ENCODE measurements around the gene GTF2H2C_2.
"Not testable (repeated sequence)": the region's sequence is repeated elsewhere in the genome, so short reads cannot be mapped to it uniquely, and the experiment has no call there.

Gene GTF2H2C_2

GRCh38 chr5:70415117-70415516 is at the start of gene GTF2H2C_2:
Gene GTF2H2C_2 (plus strand): TSS chr5:70415368.
- DNase-seq (ENCODE audit: low spot score) = not testable (repeated sequence)

GRCh38 chr5:70400984-70401686 is 14.0 kb upstream of the GTF2H2C_2 start:
- not testable (repeated sequence) for DNase-seq (ENCODE audit: low spot score)

GRCh38 chr5:70421322-70421721 is 6.2 kb downstream of the GTF2H2C_2 start:
- DNase-seq (ENCODE audit: low spot score) = not testable (repeated sequence)

- DNase-seq (ENCODE audit: low spot score) = not testable (repeated sequence)
Observed at GRCh38 chr5:70423215-70423614, 8.0 kb downstream of the GTF2H2C_2 start.

GRCh38 chr5:70438518-70438917 is 23.4 kb downstream of the GTF2H2C_2 start:
- DNase-seq (ENCODE audit: low spot score) = not testable (repeated sequence)

- DNase-seq (ENCODE audit: low spot score) = not testable (repeated sequence)
Observed at GRCh38 chr5:70449565-70449964, 34.4 kb downstream of the GTF2H2C_2 start.

- not testable (repeated sequence) for DNase-seq (ENCODE audit: low spot score)
Observed at GRCh38 chr5:70451249-70451984, 36.2 kb downstream of the GTF2H2C_2 start.

- DNase-seq (ENCODE audit: low spot score) = not testable (repeated sequence)
Observed at GRCh38 chr5:70457093-70457492, 41.9 kb downstream of the GTF2H2C_2 start.

GRCh38 chr5:70459188-70459587 is 44.0 kb downstream of the GTF2H2C_2 start:
- DNase-seq (ENCODE audit: low spot score) = not testable (repeated sequence)

GRCh38 chr5:70461984-70462383 is 46.8 kb downstream of the GTF2H2C_2 start:
- DNase-seq (ENCODE audit: low spot score) = not testable (repeated sequence)

- DNase-seq (ENCODE audit: low spot score) = not testable (repeated sequence)
Observed at GRCh38 chr5:70464019-70464637, 49.0 kb downstream of the GTF2H2C_2 start.

- DNase-seq (ENCODE audit: low spot score) = not testable (repeated sequence)
Observed at GRCh38 chr5:70469926-70470509, 54.9 kb downstream of the GTF2H2C_2 start.
